Endothelial cell of umbilical vein (primary cell): ENCODE measurements around the gene TWIST2. TPM values are rescaled to one million over a fixed set of nuclear protein-coding genes. Genes with fewer than 3 reads are reported as not detected.

ENCODE experiments used
- BruUV-seq: library from RNA; stranded (reverse); fragments of 400-500 nt; replicated peaks from 2 replicates; lab custom pipeline; 2021; lab: Mats Ljungman, UMichigan
- CTCF ChIA-PET: fragments of 300-600, 350-600 bp; sonication (Branson Sonifier 250); formaldehyde crosslinking; loops from one replicate; lab custom pipeline; 2021; ENCODE audit warnings: antibody characterized with exemption, inconsistent platforms; lab: Charles Lee
- POLR2A ChIA-PET: fragments of 300-600, 350-600 bp; sonication (Branson Sonifier 250); formaldehyde crosslinking; loops from one replicate; lab custom pipeline; 2021; ENCODE audit warnings: antibody characterized with exemption, inconsistent platforms; lab: Charles Lee
- DNase-seq: peaks from one replicate; pipeline ENCODE4 v3.0.0-alpha.2; 2011; ENCODE audit warnings: low read depth, low spot score
- FAIRE-seq: peaks from 2 replicates; lab custom pipeline; 2011; peaks lifted over from hg19 to GRCh38; lab: Jason Lieb, UNC
- H2AFZ ChIP-seq: 2 replicates; pipeline ENCODE4 v1.6.0; 2012; ENCODE audit warnings: low read depth, low read length, control low read depth, inconsistent platforms
- H3K27ac ChIP-seq: 2 replicates; pipeline ENCODE4 v1.5.1; 2011; ENCODE audit warnings: low read depth, mild to moderate bottlenecking, control low read depth, low read length, moderate library complexity; ENCODE audit not compliant: insufficient read depth
- H3K27me3 ChIP-seq, 2 experiments: 2 replicates each; pipeline versions ENCODE4 v1.6.0 to v1.6.1; 2011; ENCODE audit warnings: low read length in 2 of 2, mixed read lengths in 1 of 2; ENCODE audit not compliant: control insufficient read depth in 2 of 2, insufficient read depth in 2 of 2
- H3K36me3 ChIP-seq, 2 experiments: 2 replicates in 1 of 2; 3 replicates in 1 of 2; pipeline ENCODE4 v1.5.1; 2011; ENCODE audit warnings: low read length in 2 of 2, mild to moderate bottlenecking in 1 of 2, moderate library complexity in 1 of 2; ENCODE audit not compliant: control insufficient read depth in 2 of 2, insufficient read depth in 2 of 2; ENCODE audit errors: extremely low read depth in 1 of 2
- H3K4me1 ChIP-seq: 3 replicates; pipeline ENCODE4 v1.5.1; 2011; ENCODE audit warnings: mild to moderate bottlenecking, low read length; ENCODE audit not compliant: control insufficient read depth, insufficient read depth; ENCODE audit errors: extremely low read depth
- H3K4me2 ChIP-seq: 2 replicates; pipeline ENCODE4 v1.6.1; 2011; ENCODE audit warnings: low read length, control low read depth, mixed read lengths; ENCODE audit not compliant: insufficient read depth
- H3K4me3 ChIP-seq, 3 experiments: fragments of 200-600 bp in 1 of 3; sonication (generic), shearing (Covaris generic) in 1 of 3; replicated peaks in 1 of 3; 2 replicates each; pipeline ENCODE4 v1.5.1; 2011 to 2016; ENCODE audit warnings: control low read depth in 3 of 3, low read length in 3 of 3, mild to moderate bottlenecking in 2 of 3, inconsistent platforms in 1 of 3, low read depth in 1 of 3, moderate library complexity in 1 of 3; ENCODE audit not compliant: insufficient read depth in 1 of 3
- H3K79me2 ChIP-seq: 2 replicates; pipeline ENCODE4 v1.6.0; 2012; ENCODE audit warnings: low read length, inconsistent platforms; ENCODE audit not compliant: control insufficient read depth, insufficient read depth
- H3K9ac ChIP-seq: replicated peaks from 2 replicates; pipeline ENCODE3; 2011; ENCODE audit warnings: low read length, control low read depth; ENCODE audit not compliant: insufficient read depth; ENCODE audit errors: extremely low read depth
- H3K9me1 ChIP-seq: replicated peaks from 3 replicates; pipeline ENCODE4 v1.6.0; 2011; ENCODE audit warnings: mild to moderate bottlenecking, low read length; ENCODE audit not compliant: control insufficient read depth, insufficient read depth; ENCODE audit errors: extremely low read depth
- H3K9me3 ChIP-seq: replicated peaks from 2 replicates; pipeline ENCODE4 v1.5.1; 2012; ENCODE audit warnings: low read length, inconsistent platforms; ENCODE audit not compliant: control insufficient read depth, insufficient read depth
- H4K20me1 ChIP-seq: replicated peaks from 2 replicates; pipeline ENCODE3; 2011; ENCODE audit warnings: mild to moderate bottlenecking, low read length; ENCODE audit not compliant: control insufficient read depth, insufficient read depth; ENCODE audit errors: extremely low read depth
- EZH2 ChIP-seq: IDR thresholded peaks from 2 replicates; pipeline ENCODE4 v1.6.1; 2012; ENCODE audit warnings: borderline replicate concordance, low read depth, mild to moderate bottlenecking, moderate library complexity, low read length, inconsistent platforms; ENCODE audit not compliant: severe bottlenecking
- FOS ChIP-seq: IDR thresholded peaks from 2 replicates; pipeline ENCODE4 v1.6.1; 2011; ENCODE audit warnings: mild to moderate bottlenecking, low read length, moderate library complexity, borderline replicate concordance; ENCODE audit not compliant: insufficient read depth
- GATA2 ChIP-seq: IDR thresholded peaks from 2 replicates; pipeline ENCODE4 v1.7.0; 2011; ENCODE audit warnings: low read depth, mild to moderate bottlenecking, moderate library complexity, mixed read lengths, low read length; ENCODE audit not compliant: insufficient read length, insufficient read depth
- JUN ChIP-seq: IDR thresholded peaks from 2 replicates; pipeline ENCODE4 v1.6.1; 2011; ENCODE audit warnings: borderline replicate concordance, low read depth; ENCODE audit not compliant: insufficient read length, insufficient read depth
- MYC ChIP-seq: IDR thresholded peaks from one replicate; pipeline ENCODE4 v1.6.1; 2011; ENCODE audit warnings: mild to moderate bottlenecking, low read depth, low read length
- POLR2A ChIP-seq: IDR thresholded peaks from 2 replicates; pipeline ENCODE4 v1.6.1; 2012; ENCODE audit warnings: low read depth, mild to moderate bottlenecking, control low read depth, low read length
- POLR2AphosphoS5 ChIP-seq: IDR thresholded peaks from 2 replicates; pipeline ENCODE4 v1.6.1; 2012; ENCODE audit warnings: low read depth, mild to moderate bottlenecking, control low read depth, low read length, moderate library complexity; ENCODE audit not compliant: insufficient read depth
- dilution Hi-C: fragments of 300-500 bp; cut with MboI; formaldehyde crosslinking; loops from one replicate; pipeline ENCODE4 v1.15.0; 2019; ENCODE audit warnings: low sequenced_read_pairs; ENCODE audit not compliant: extremely low pct_ligation_motif_present
- intact Hi-C: fragments of 100-400 bp; cut with micrococcal nuclease; formaldehyde crosslinking; loops from one replicate; pipeline ENCODE4 v1.10.0; 2022
- polyA plus RNA-seq, 4 experiments: library from polyadenylated mRNA; depleted of rRNA in 3 of 4; stranded (reverse) in 3 of 4; unstranded in 1 of 4; fragments of >200 nt; gene quantifications; 2 replicates each; pipeline versions ENCODE4 v1.2.1 to v1.2.3, GENCODE V29; 2011 to 2012; ENCODE audit warnings: missing spikeins in 1 of 4
- total RNA-seq: library from RNA; stranded (reverse); gene quantifications from 2 replicates; pipeline ENCODE4 v1.2.3, GENCODE V29; 2021
- TF ChIP-seq, protein P1 (sequence below), 2 donors: IDR thresholded peaks; 1 replicate in 1 of 2; 2 replicates in 1 of 2; pipeline ENCODE4 v1.5.1; 2011; ENCODE audit warnings: low read length in 2 of 2, mild to moderate bottlenecking in 2 of 2, moderate library complexity in 2 of 2, control low read depth in 1 of 2, inconsistent platforms in 1 of 2, low read depth in 1 of 2; ENCODE audit not compliant: insufficient read depth in 1 of 2; ENCODE audit errors: extremely low read depth in 1 of 2
- TF ChIP-seq, protein P2 (sequence below): IDR thresholded peaks from 2 replicates; pipeline ENCODE4 v1.6.1; 2011; ENCODE audit not compliant: insufficient read depth, insufficient read length

The TWIST2 gene
- total and polyA plus RNA-seq, 2 donors (not counting 3 experiments of a cell fraction or from before 2014, with no cell fraction given): 2.3 to 3.4 TPM

DNA sequence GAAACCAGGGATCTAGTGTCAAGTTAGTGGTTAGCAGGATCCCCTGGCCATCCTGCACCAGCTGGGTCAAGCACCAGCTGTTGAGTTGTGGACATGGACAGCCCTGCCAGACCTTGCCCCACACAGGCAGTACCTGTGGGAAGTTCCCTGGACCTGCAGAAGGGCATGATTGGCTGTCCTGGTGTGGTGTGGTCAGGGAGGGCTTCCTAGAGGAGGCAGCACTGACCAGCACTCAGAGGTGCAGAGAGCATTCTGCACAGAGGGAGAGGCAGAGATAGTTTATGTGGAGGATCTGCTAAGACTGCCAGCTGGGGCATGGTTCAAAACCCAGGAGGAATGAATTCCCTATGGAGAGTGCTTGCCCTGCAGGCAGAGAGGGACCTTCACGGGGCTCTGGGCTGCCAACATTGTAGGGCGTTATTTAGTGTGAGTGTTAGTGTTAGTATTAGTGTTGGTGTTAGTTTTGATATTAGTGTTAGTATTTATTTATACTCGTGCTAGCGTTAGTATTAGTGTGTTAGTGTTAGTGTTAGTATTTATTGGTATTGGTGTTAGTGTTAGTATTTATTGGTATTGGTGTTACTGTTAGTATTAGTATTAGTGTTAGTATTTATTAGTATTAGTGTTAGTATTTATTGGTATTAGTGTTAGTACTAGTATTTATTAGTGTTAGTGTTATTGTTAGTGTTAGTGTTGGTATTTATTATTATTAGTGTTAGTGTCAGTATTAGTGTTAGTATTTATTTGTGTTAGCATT lies 31.9 kb downstream of the TWIST2 start:
- Histone ChIP-seq H3K36me3 (no peaks in the 10 kb centered on the region), H3K4me3 (no peak overlapping the region), H3K4me1 (no peaks in the 10 kb centered on the region), H3K4me2 (no peak overlapping the region), H3K9me1 (no peaks in the 10 kb centered on the region), H2AFZ (no peak overlapping the region), H3K9ac (no peak overlapping the region), H3K27me3 (no peaks in the 10 kb centered on the region), H3K9me3 (no peaks in the 10 kb centered on the region), H3K27ac (no peak overlapping the region), H3K79me2 (no peaks in the 10 kb centered on the region), H4K20me1 (no peaks in the 10 kb centered on the region)
- FAIRE-seq (no peak), DNase-seq (no peak)
- ChIA-PET CTCF (no interaction called here), POLR2A (no interaction called here)
- intact Hi-C loops (no loop called here), dilution Hi-C loops (no loop called here)
- BruUV-seq: no TSS peak
- no peak for TF ChIP-seq MYC
- TF ChIP-seq, protein P1, sequence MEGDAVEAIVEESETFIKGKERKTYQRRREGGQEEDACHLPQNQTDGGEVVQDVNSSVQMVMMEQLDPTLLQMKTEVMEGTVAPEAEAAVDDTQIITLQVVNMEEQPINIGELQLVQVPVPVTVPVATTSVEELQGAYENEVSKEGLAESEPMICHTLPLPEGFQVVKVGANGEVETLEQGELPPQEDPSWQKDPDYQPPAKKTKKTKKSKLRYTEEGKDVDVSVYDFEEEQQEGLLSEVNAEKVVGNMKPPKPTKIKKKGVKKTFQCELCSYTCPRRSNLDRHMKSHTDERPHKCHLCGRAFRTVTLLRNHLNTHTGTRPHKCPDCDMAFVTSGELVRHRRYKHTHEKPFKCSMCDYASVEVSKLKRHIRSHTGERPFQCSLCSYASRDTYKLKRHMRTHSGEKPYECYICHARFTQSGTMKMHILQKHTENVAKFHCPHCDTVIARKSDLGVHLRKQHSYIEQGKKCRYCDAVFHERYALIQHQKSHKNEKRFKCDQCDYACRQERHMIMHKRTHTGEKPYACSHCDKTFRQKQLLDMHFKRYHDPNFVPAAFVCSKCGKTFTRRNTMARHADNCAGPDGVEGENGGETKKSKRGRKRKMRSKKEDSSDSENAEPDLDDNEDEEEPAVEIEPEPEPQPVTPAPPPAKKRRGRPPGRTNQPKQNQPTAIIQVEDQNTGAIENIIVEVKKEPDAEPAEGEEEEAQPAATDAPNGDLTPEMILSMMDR (IDR thresholded peaks at IDR 0.05; ENCODE audit: extremely low read depth in 1 of 2, insufficient read depth in 1 of 2, low read depth in 1 of 2, low read length in 2 of 2): no peak
- TF ChIP-seq POLR2A: no peak
- no peak for TF ChIP-seq GATA2
- TF ChIP-seq EZH2: no peak
- no peak for TF ChIP-seq FOS
- TF ChIP-seq, protein P2, sequence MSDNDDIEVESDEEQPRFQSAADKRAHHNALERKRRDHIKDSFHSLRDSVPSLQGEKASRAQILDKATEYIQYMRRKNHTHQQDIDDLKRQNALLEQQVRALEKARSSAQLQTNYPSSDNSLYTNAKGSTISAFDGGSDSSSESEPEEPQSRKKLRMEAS: no peak
- no peak for TF ChIP-seq POLR2AphosphoS5
- TF ChIP-seq JUN: no peak
